HL-60 (cell line): ENCODE results near the gene KLC4.

ENCODE experiments used
- DNase-seq, 2 experiments: peaks; one replicate each; pipeline ENCODE4 v3.0.0-alpha.2; 2010 to 2020; ENCODE audit warnings: low read depth in 1 of 2, low spot score in 1 of 2
- H3K27ac ChIP-seq: fragments of 250-450 bp; sonication (Bioruptor Pico); replicated peaks from 2 replicates; pipeline ENCODE4 v1.5.1; 2020; ENCODE audit warnings: mild to moderate bottlenecking, moderate library complexity
- H3K27me3 ChIP-seq: fragments of 250-450 bp; sonication (Bioruptor Pico); 2 replicates; pipeline ENCODE4 v1.5.1; 2021; ENCODE audit warnings: mild to moderate bottlenecking, moderate library complexity; ENCODE audit not compliant: insufficient read depth, poor library complexity, severe bottlenecking
- H3K4me3 ChIP-seq: replicated peaks from 2 replicates; pipeline ENCODE4 v1.5.1; 2011; ENCODE audit warnings: mild to moderate bottlenecking, control low read depth, low read length; ENCODE audit not compliant: insufficient read depth
- GABPA ChIP-seq: IDR thresholded peaks from 2 replicates; pipeline ENCODE4 v1.6.1; 2012; ENCODE audit warnings: low read depth
- POLR2AphosphoS5 ChIP-seq: IDR thresholded peaks from 2 replicates; pipeline ENCODE4 v1.6.1; 2012; ENCODE audit warnings: low read depth
- SPI1 ChIP-seq: IDR thresholded peaks from 2 replicates; pipeline ENCODE4 v1.6.1; 2012; ENCODE audit warnings: low read depth, mild to moderate bottlenecking, borderline replicate concordance
- TF ChIP-seq, protein P1 (sequence below): IDR thresholded peaks from one replicate; pipeline ENCODE4 v1.5.1; 2011; ENCODE audit warnings: low read length, control low read depth, inconsistent platforms; ENCODE audit not compliant: insufficient read depth
- TF ChIP-seq, protein P2 (sequence below): IDR thresholded peaks from 2 replicates; pipeline ENCODE4 v1.6.1; 2012; ENCODE audit warnings: low read depth; ENCODE audit not compliant: insufficient replicate concordance

KLC4 gene

GRCh38 chr6:43060034-43060754 is 763 bp downstream of the KLC4 start:
- Histone ChIP-seq H3K27me3 (no peaks in the 10 kb centered on the region), H3K27ac (peak overlapping the region; percentile 86), H3K4me3 (peak overlapping the region; percentile 62)
- peak; percentile 3 to 33 for DNase-seq
- TF ChIP-seq SPI1 (no peak), POLR2AphosphoS5 (no peak), GABPA (no peak)
- TF ChIP-seq, protein P1, sequence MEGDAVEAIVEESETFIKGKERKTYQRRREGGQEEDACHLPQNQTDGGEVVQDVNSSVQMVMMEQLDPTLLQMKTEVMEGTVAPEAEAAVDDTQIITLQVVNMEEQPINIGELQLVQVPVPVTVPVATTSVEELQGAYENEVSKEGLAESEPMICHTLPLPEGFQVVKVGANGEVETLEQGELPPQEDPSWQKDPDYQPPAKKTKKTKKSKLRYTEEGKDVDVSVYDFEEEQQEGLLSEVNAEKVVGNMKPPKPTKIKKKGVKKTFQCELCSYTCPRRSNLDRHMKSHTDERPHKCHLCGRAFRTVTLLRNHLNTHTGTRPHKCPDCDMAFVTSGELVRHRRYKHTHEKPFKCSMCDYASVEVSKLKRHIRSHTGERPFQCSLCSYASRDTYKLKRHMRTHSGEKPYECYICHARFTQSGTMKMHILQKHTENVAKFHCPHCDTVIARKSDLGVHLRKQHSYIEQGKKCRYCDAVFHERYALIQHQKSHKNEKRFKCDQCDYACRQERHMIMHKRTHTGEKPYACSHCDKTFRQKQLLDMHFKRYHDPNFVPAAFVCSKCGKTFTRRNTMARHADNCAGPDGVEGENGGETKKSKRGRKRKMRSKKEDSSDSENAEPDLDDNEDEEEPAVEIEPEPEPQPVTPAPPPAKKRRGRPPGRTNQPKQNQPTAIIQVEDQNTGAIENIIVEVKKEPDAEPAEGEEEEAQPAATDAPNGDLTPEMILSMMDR: no peak
- TF ChIP-seq, protein P2, sequence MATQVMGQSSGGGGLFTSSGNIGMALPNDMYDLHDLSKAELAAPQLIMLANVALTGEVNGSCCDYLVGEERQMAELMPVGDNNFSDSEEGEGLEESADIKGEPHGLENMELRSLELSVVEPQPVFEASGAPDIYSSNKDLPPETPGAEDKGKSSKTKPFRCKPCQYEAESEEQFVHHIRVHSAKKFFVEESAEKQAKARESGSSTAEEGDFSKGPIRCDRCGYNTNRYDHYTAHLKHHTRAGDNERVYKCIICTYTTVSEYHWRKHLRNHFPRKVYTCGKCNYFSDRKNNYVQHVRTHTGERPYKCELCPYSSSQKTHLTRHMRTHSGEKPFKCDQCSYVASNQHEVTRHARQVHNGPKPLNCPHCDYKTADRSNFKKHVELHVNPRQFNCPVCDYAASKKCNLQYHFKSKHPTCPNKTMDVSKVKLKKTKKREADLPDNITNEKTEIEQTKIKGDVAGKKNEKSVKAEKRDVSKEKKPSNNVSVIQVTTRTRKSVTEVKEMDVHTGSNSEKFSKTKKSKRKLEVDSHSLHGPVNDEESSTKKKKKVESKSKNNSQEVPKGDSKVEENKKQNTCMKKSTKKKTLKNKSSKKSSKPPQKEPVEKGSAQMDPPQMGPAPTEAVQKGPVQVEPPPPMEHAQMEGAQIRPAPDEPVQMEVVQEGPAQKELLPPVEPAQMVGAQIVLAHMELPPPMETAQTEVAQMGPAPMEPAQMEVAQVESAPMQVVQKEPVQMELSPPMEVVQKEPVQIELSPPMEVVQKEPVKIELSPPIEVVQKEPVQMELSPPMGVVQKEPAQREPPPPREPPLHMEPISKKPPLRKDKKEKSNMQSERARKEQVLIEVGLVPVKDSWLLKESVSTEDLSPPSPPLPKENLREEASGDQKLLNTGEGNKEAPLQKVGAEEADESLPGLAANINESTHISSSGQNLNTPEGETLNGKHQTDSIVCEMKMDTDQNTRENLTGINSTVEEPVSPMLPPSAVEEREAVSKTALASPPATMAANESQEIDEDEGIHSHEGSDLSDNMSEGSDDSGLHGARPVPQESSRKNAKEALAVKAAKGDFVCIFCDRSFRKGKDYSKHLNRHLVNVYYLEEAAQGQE: no peak

DNA sequence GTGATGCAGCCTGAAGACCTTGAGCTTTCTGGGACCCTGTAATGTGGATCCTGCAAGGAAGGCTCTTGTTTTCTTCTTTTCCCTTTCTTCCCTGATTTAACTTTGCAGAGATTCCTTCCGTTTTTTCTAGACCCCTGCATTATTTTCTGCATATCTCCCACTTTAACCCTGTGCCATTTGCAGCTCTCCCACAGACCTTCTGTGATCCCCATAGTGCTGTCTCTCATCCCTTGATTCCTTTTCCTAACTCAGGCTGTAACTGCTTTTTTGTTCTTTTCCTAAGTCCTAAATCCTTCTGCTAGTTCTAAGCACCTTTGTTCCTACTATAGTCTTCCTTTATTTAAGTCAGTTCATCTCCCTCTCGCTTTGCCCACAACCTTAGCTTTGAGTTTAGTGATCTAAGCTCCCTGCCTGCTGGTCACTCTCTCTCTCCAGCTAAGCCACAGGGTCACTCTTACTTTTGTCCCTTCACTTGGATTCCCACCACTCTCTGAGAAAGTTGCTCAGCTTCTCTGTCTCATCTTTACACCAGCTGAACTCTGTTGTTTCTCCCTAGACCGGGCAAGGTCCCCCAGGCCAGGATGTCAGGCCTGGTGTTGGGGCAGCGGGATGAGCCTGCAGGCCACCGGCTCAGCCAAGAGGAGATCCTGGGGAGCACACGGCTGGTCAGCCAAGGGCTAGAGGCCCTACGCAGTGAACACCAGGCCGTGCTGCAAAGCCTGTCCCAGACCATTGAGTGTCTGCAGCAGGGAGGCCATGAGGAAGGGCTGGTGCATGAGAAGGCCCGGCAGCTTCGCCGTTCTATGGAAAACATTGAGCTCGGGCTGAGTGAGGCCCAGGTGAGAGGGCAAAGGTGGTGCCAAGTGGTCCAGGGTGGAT is 1.6 kb downstream of the KLC4 start:
- Histone ChIP-seq H3K27ac (no peak overlapping the region), H3K4me3 (no peak overlapping the region)

DNA sequence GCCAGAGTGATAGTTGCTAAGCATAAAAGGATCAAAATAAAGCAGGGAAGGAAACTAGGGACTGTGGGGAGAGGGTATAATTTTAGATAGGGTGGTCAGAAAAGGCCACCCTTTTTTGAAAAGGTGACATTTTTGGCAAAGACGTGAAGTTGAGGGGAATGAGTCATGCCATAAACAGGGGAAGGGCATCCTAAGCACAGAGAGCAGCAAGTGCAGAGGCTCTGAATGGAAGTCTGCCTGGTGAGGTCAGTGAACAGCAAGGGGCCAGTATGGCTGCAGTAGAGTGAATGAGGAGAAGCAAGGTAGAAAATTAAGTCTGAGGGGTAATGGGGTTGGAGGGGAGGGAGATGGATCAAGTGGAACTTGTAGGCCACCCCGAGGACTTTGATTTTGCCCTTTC is 2.4 kb downstream of the KLC4 start:
- H3K27me3 ChIP-seq: no peaks in the 10 kb centered on the region
- no peak overlapping the region for H3K27ac ChIP-seq
- no peak for DNase-seq
- H3K4me3 ChIP-seq: no peak overlapping the region
- TF ChIP-seq GABPA (no peak), SPI1 (no peak), POLR2AphosphoS5 (no peak)
- TF ChIP-seq, protein P2: no peak
- TF ChIP-seq, protein P1: no peak

More for the DNA sequence above, 1.6 kb downstream of the KLC4 start:
- H3K27me3 ChIP-seq: no peaks in the 10 kb centered on the region
- TF ChIP-seq SPI1 (no peak), POLR2AphosphoS5 (no peak), GABPA (no peak)
- TF ChIP-seq, protein P2: no peak
- TF ChIP-seq, protein P1: no peak
- DNase-seq: no peak
